ENCODE results near the gene COQ5.
A peak's percentile ranks its signal among the peaks of the same experiment; 100 is the strongest.

Gene COQ5

GRCh38 chr12:120475643-120476042, 53.3 kb downstream of the COQ5 start:
- no peak overlapping the region for H3K9ac ChIP-seq (ENCODE audit: low read depth, low read length)
- H3K4me1 ChIP-seq (ENCODE audit: insufficient read depth, low read length) = 0 out of 2 replicates have a peak, but pooled peaks cover 5% of the 10 kb centered on the region
- H3K36me3 ChIP-seq (ENCODE audit: insufficient read depth, low read depth, low read length) = no peaks in the 10 kb centered on the region
- H3K9me3 ChIP-seq (ENCODE audit: insufficient read depth, low read depth, low read length) = no peaks in the 10 kb centered on the region
- no peak overlapping the region for H3K4me3 ChIP-seq (ENCODE audit: low read length)
- no peaks in the 10 kb centered on the region for H3K27me3 ChIP-seq (ENCODE audit: insufficient read depth, low read length)
- no peak overlapping the region for H3K27ac ChIP-seq (ENCODE audit: low read length)

DNA sequence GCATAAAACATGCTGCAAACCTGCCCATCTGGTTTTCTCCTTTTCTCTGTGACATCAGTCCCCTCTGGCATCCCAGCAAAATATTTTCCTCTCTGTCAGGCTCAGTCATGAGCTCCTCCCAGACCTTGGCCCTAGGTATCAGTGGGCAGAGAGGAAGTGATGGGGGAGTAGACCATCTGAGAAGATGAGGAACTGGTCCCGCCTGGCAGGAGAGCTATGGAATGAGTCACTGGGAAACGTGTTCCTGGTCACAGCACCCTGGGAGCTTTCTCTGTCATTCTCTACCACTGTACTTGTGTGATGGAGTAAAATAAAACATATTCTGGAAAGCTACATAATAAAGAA, 54.4 kb downstream of the COQ5 start:
- Histone ChIP-seq H3K27me3 (ENCODE audit: insufficient read depth, low read length) (no peaks in the 10 kb centered on the region), H3K4me3 (ENCODE audit: low read length) (no peak overlapping the region), H3K9me3 (ENCODE audit: insufficient read depth, low read depth, low read length) (no peaks in the 10 kb centered on the region), H3K36me3 (ENCODE audit: insufficient read depth, low read depth, low read length) (no peaks in the 10 kb centered on the region), H3K9ac (ENCODE audit: low read depth, low read length) (no peak overlapping the region), H3K27ac (ENCODE audit: low read length) (no peak overlapping the region), H3K4me1 (ENCODE audit: insufficient read depth, low read length) (0 out of 2 replicates have a peak, but pooled peaks cover 5% of the 10 kb centered on the region)

- H3K4me1 ChIP-seq (ENCODE audit: insufficient read depth, low read length) = 0 out of 2 replicates have a peak, but pooled peaks cover 5% of the 10 kb centered on the region
- H3K9ac ChIP-seq (ENCODE audit: low read depth, low read length) = no peak overlapping the region
- H3K36me3 ChIP-seq (ENCODE audit: insufficient read depth, low read depth, low read length) = no peaks in the 10 kb centered on the region
- no peaks in the 10 kb centered on the region for H3K9me3 ChIP-seq (ENCODE audit: insufficient read depth, low read depth, low read length)
- H3K27ac ChIP-seq (ENCODE audit: low read length) = no peak overlapping the region
- H3K4me3 ChIP-seq (ENCODE audit: low read length) = no peak overlapping the region
- H3K27me3 ChIP-seq (ENCODE audit: insufficient read depth, low read length) = no peaks in the 10 kb centered on the region
Measured at GRCh38 chr12:120473807-120474615, 54.9 kb downstream of the COQ5 start.

GRCh38 chr12:120472521-120472920, 56.4 kb downstream of the COQ5 start:
- peaks cover 2% of the 10 kb centered on the region for H3K36me3 ChIP-seq (ENCODE audit: insufficient read depth, low read depth, low read length)
- H3K9me3 ChIP-seq (ENCODE audit: insufficient read depth, low read depth, low read length) = no peaks in the 10 kb centered on the region
- H3K4me1 ChIP-seq (ENCODE audit: insufficient read depth, low read length) = peaks cover 7% of the 10 kb centered on the region; the same call in 1 of the 2 replicates
- no peak overlapping the region for H3K9ac ChIP-seq (ENCODE audit: low read depth, low read length)
- H3K27me3 ChIP-seq (ENCODE audit: insufficient read depth, low read length) = no peaks in the 10 kb centered on the region
- no peak overlapping the region for H3K4me3 ChIP-seq (ENCODE audit: low read length)
- H3K27ac ChIP-seq (ENCODE audit: low read length) = no peak overlapping the region

GRCh38 chr12:120470150-120470784, 58.7 kb downstream of the COQ5 start:
- Histone ChIP-seq H3K4me1 (ENCODE audit: insufficient read depth, low read length) (peaks cover 9% of the 10 kb centered on the region; the same call in 1 of the 2 replicates), H3K27me3 (ENCODE audit: insufficient read depth, low read length) (no peaks in the 10 kb centered on the region), H3K4me3 (ENCODE audit: low read length) (peak overlapping the region; percentile 91), H3K27ac (ENCODE audit: low read length) (no peak overlapping the region), H3K9me3 (ENCODE audit: insufficient read depth, low read depth, low read length) (no peaks in the 10 kb centered on the region), H3K36me3 (ENCODE audit: insufficient read depth, low read depth, low read length) (peaks cover 23% of the 10 kb centered on the region), H3K9ac (ENCODE audit: low read depth, low read length) (peak overlapping the region; percentile 75; the same call in 1 of the 2 replicates)

DNA sequence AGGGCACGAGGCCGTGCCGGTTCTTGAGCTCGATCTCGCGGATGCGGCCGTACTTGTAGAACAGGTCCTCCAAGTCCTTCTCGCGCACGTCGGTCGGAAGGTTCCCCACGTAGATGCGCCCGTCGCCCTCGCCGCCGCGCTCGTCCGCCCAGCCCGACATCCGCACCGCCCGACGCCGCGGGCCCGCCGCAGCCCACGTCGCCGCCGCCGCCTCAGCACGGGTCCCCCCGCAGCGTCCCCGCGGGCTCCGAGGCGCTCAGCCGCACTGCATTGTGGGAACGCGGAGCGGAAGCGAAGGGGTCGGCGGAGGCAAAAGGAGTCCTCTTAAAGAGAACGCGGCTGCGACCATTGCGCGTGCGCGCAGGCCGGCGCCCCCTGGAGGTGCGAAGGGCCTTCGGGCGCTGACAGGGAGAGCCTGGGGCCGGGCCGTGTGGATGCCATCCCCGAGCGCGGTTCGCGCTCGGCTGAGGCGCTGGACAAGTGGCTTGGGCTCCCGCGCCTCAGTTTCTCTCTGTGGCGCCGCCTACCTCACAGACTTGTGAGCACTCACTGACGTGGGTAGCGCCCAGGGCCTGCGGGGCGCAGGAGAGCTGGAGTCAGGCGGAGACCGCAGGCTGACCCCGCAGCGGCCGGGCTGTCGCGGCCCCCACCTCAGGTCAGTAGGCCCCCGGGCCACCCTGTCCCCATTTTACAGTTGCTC, 59.4 kb downstream of the COQ5 start, which contains the start of gene SRSF9:
TSS of gene SRSF9 (minus strand) at position 299 of the 700 bp plus-strand sequence. CDS start at position 160, 139 bp downstream.
- Histone ChIP-seq H3K9ac (ENCODE audit: low read depth, low read length) (peak within 1 kb of the TSS; percentile 89), H3K9me3 (ENCODE audit: insufficient read depth, low read depth, low read length) (no peaks in the 10 kb centered on the region), H3K36me3 (ENCODE audit: insufficient read depth, low read depth, low read length) (peaks cover 30% of the 10 kb centered on the region), H3K27ac (ENCODE audit: low read length) (peak within 1 kb of the TSS; percentile 83), H3K27me3 (ENCODE audit: insufficient read depth, low read length) (no peaks in the 10 kb centered on the region), H3K4me1 (ENCODE audit: insufficient read depth, low read length) (peaks cover 9% of the 10 kb centered on the region; the same call in 1 of the 2 replicates), H3K4me3 (ENCODE audit: low read length) (peak within 1 kb of the TSS; percentile 91)

- Histone ChIP-seq H3K9me3 (ENCODE audit: insufficient read depth, low read depth, low read length) (no peaks in the 10 kb centered on the region), H3K4me1 (ENCODE audit: insufficient read depth, low read length) (peaks cover 4% of the 10 kb centered on the region; the same call in 1 of the 2 replicates), H3K36me3 (ENCODE audit: insufficient read depth, low read depth, low read length) (peaks cover 36% of the 10 kb centered on the region)
Measured at GRCh38 chr12:120468821-120469449, 60.0 kb downstream of the COQ5 start.

GRCh38 chr12:120468325-120468820, 60.6 kb downstream of the COQ5 start:
- Histone ChIP-seq H3K27ac (ENCODE audit: low read length) (peak overlapping the region; percentile 39), H3K36me3 (ENCODE audit: insufficient read depth, low read depth, low read length) (peaks cover 42% of the 10 kb centered on the region), H3K27me3 (ENCODE audit: insufficient read depth, low read length) (no peaks in the 10 kb centered on the region), H3K9ac (ENCODE audit: low read depth, low read length) (peak overlapping the region; percentile 89), H3K4me3 (ENCODE audit: low read length) (peak overlapping the region; percentile 91), H3K9me3 (ENCODE audit: insufficient read depth, low read depth, low read length) (no peaks in the 10 kb centered on the region), H3K4me1 (ENCODE audit: insufficient read depth, low read length) (peaks cover 4% of the 10 kb centered on the region; the same call in 1 of the 2 replicates)

More at GRCh38 chr12:120468821-120469449, 60.0 kb downstream of the COQ5 start:
- Histone ChIP-seq H3K27me3 (ENCODE audit: insufficient read depth, low read length) (no peaks in the 10 kb centered on the region), H3K9ac (ENCODE audit: low read depth, low read length) (peak overlapping the region; percentile 89), H3K4me3 (ENCODE audit: low read length) (peak overlapping the region; percentile 91), H3K27ac (ENCODE audit: low read length) (peak overlapping the region; percentile 83)

GRCh38 chr12:120467439-120467838, 61.5 kb downstream of the COQ5 start:
- peaks cover 4% of the 10 kb centered on the region; the same call in 1 of the 2 replicates for H3K4me1 ChIP-seq (ENCODE audit: insufficient read depth, low read length)
- H3K27ac ChIP-seq (ENCODE audit: low read length) = no peak overlapping the region
- peaks cover 51% of the 10 kb centered on the region for H3K36me3 ChIP-seq (ENCODE audit: insufficient read depth, low read depth, low read length)
- H3K9ac ChIP-seq (ENCODE audit: low read depth, low read length) = no peak overlapping the region
- no peaks in the 10 kb centered on the region for H3K27me3 ChIP-seq (ENCODE audit: insufficient read depth, low read length)
- H3K9me3 ChIP-seq (ENCODE audit: insufficient read depth, low read depth, low read length) = no peaks in the 10 kb centered on the region
- H3K4me3 ChIP-seq (ENCODE audit: low read length) = no peak overlapping the region

- Histone ChIP-seq H3K9me3 (ENCODE audit: insufficient read depth, low read depth, low read length) (no peaks in the 10 kb centered on the region), H3K4me1 (ENCODE audit: insufficient read depth, low read length) (peaks cover 4% of the 10 kb centered on the region; the same call in 1 of the 2 replicates), H3K27me3 (ENCODE audit: insufficient read depth, low read length) (no peaks in the 10 kb centered on the region), H3K9ac (ENCODE audit: low read depth, low read length) (no peak overlapping the region), H3K27ac (ENCODE audit: low read length) (no peak overlapping the region), H3K4me3 (ENCODE audit: low read length) (no peak overlapping the region), H3K36me3 (ENCODE audit: insufficient read depth, low read depth, low read length) (peaks cover 58% of the 10 kb centered on the region)
Measured at GRCh38 chr12:120466560-120467315, 62.2 kb downstream of the COQ5 start.
